ENCODE measurements around the gene SDHAF2.

The SDHAF2 gene

DNA sequence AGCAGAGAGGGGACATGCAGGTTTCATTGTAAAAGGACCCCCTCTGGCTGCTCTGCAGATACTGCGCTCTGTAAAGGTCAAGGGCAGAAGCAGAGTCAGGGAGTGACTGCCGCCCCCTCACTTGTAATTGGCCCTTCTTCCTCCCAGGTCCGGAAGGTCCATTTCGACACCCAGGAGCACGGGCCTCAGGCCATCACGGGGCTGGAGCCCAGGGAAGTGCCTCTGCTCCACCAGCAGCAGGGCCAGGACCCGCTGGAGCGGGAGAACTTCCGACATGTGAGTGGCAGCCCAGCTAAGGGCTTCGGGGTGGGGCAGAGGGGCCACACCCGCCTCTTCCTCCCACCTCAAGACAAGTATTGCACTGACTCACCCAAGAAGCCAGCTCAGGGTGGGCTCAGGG, 54.6 kb downstream of the SDHAF2 start:
- H2BK120ac ChIP-seq (ENCODE audit: low read depth, low read length) = no peak overlapping the region
- H4K5ac ChIP-seq (ENCODE audit: low read length) = no peak overlapping the region
- H3K9ac ChIP-seq (ENCODE audit: low read length) = no peak overlapping the region
- no peak overlapping the region for H3K4ac ChIP-seq (ENCODE audit: low read depth, low read length)
- H3K27me3 ChIP-seq (ENCODE audit: insufficient read depth, low read length, poor library complexity) = no peaks in the 10 kb centered on the region
- H3K23ac ChIP-seq (ENCODE audit: low read length) = no peak overlapping the region
- H2BK15ac ChIP-seq (replicated peaks; ENCODE audit: low read depth) = no peak overlapping the region
- H3K56ac ChIP-seq (ENCODE audit: low read length) = no peak overlapping the region
- no peaks in the 10 kb centered on the region for H3K79me1 ChIP-seq (ENCODE audit: low read length)
- no peak overlapping the region for H4K8ac ChIP-seq (ENCODE audit: low read depth, low read length)
- no peak overlapping the region for H3K27ac ChIP-seq (ENCODE audit: low read depth, low read length)
- no peak for DNase-seq
- H3K18ac ChIP-seq (ENCODE audit: low read length) = no peak overlapping the region
- H3K36me3 ChIP-seq (ENCODE audit: control insufficient read depth, insufficient read depth, low read length) = no peaks in the 10 kb centered on the region
- H2BK5ac ChIP-seq (ENCODE audit: low read length) = no peak overlapping the region
- peaks cover 2% of the 10 kb centered on the region for H3K4me1 ChIP-seq (ENCODE audit: control insufficient read depth, low read depth, low read length)
- no peaks in the 10 kb centered on the region for H3K79me2 ChIP-seq (ENCODE audit: control insufficient read depth, insufficient read depth, low read length)
- no peak overlapping the region for H3K4me3 ChIP-seq (ENCODE audit: low read length)
- H2AK5ac ChIP-seq (ENCODE audit: low read length) = no peak overlapping the region
- WGBS (ENCODE audit: extremely low coverage, insufficient coverage, low lambda C conversion rate) = no CpG with 5 or more reads among the region's 11 CpGs
- no peak overlapping the region for H3K4me2 ChIP-seq (ENCODE audit: low read length)

- no peak overlapping the region for H2AK5ac ChIP-seq (ENCODE audit: low read length)
- H3K4me2 ChIP-seq (ENCODE audit: low read length) = no peak overlapping the region
- no peak overlapping the region for H4K8ac ChIP-seq (ENCODE audit: low read depth, low read length)
- H2BK120ac ChIP-seq (ENCODE audit: low read depth, low read length) = no peak overlapping the region
- H3K18ac ChIP-seq (ENCODE audit: low read length) = no peak overlapping the region
- H3K23ac ChIP-seq (ENCODE audit: low read length) = no peak overlapping the region
- no peaks in the 10 kb centered on the region for H3K27me3 ChIP-seq (ENCODE audit: insufficient read depth, low read length, poor library complexity)
- no peak overlapping the region for H2BK5ac ChIP-seq (ENCODE audit: low read length)
- no peak overlapping the region for H3K56ac ChIP-seq (ENCODE audit: low read length)
- no peak for DNase-seq
- peaks cover 2% of the 10 kb centered on the region for H3K4me1 ChIP-seq (ENCODE audit: control insufficient read depth, low read depth, low read length)
- no peak overlapping the region for H4K5ac ChIP-seq (ENCODE audit: low read length)
- H3K4me3 ChIP-seq (ENCODE audit: low read length) = no peak overlapping the region
- no peaks in the 10 kb centered on the region for H3K79me2 ChIP-seq (ENCODE audit: control insufficient read depth, insufficient read depth, low read length)
- no peaks in the 10 kb centered on the region for H3K79me1 ChIP-seq (ENCODE audit: low read length)
- WGBS (ENCODE audit: extremely low coverage, insufficient coverage, low lambda C conversion rate) = no CpG with 5 or more reads among the region's 11 CpGs
- H3K4ac ChIP-seq (ENCODE audit: low read depth, low read length) = no peak overlapping the region
- H3K36me3 ChIP-seq (ENCODE audit: control insufficient read depth, insufficient read depth, low read length) = no peaks in the 10 kb centered on the region
- no peak overlapping the region for H3K9ac ChIP-seq (ENCODE audit: low read length)
- no peak overlapping the region for H2BK15ac ChIP-seq (replicated peaks; ENCODE audit: low read depth)
- H3K27ac ChIP-seq (ENCODE audit: low read depth, low read length) = no peak overlapping the region
These were observed 55.2 kb downstream of the SDHAF2 start for GRCh38 chr11:61485080-61485479.

- peaks cover 2% of the 10 kb centered on the region for H3K4me1 ChIP-seq (ENCODE audit: control insufficient read depth, low read depth, low read length)
- H2AK5ac ChIP-seq (ENCODE audit: low read length) = no peak overlapping the region
- no peak overlapping the region for H2BK120ac ChIP-seq (ENCODE audit: low read depth, low read length)
- WGBS (ENCODE audit: extremely low coverage, insufficient coverage, low lambda C conversion rate) = no CpG with 5 or more reads among the region's 6 CpGs
- no peak overlapping the region for H3K9ac ChIP-seq (ENCODE audit: low read length)
- no peaks in the 10 kb centered on the region for H3K79me2 ChIP-seq (ENCODE audit: control insufficient read depth, insufficient read depth, low read length)
- no peak for DNase-seq
- no peak overlapping the region for H3K56ac ChIP-seq (ENCODE audit: low read length)
- no peak overlapping the region for H3K4me2 ChIP-seq (ENCODE audit: low read length)
- H3K18ac ChIP-seq (ENCODE audit: low read length) = no peak overlapping the region
- no peak overlapping the region for H3K23ac ChIP-seq (ENCODE audit: low read length)
- H2BK5ac ChIP-seq (ENCODE audit: low read length) = no peak overlapping the region
- no peak overlapping the region for H3K27ac ChIP-seq (ENCODE audit: low read depth, low read length)
- H2BK15ac ChIP-seq (replicated peaks; ENCODE audit: low read depth) = no peak overlapping the region
- H4K5ac ChIP-seq (ENCODE audit: low read length) = no peak overlapping the region
- no peak overlapping the region for H3K4me3 ChIP-seq (ENCODE audit: low read length)
- H3K27me3 ChIP-seq (ENCODE audit: insufficient read depth, low read length, poor library complexity) = no peaks in the 10 kb centered on the region
- H3K79me1 ChIP-seq (ENCODE audit: low read length) = no peaks in the 10 kb centered on the region
- no peak overlapping the region for H3K4ac ChIP-seq (ENCODE audit: low read depth, low read length)
- H3K36me3 ChIP-seq (ENCODE audit: control insufficient read depth, insufficient read depth, low read length) = no peaks in the 10 kb centered on the region
- no peak overlapping the region for H4K8ac ChIP-seq (ENCODE audit: low read depth, low read length)
These were observed 56.2 kb downstream of the SDHAF2 start for GRCh38 chr11:61486011-61486620.

DNA sequence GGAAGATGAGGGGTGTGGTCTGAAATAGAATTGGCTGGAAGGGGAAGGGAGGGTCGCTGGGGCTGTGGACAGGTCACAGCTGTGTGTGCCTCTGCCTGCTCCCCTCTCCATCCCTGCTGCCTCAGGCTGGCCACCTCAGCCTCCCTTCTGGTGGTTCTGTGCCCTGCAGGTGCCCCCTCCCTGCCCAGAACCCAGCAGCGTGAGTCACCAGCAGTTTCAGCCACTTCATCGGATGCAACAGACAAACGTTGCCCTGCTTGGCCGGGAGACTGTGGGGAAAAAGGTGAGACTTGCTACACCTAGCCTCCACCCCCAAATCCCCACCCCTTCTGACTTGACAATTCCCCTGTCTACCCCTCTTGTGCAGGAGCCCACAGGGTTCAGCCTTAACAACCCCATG, 56.9 kb downstream of the SDHAF2 start:
- H3K18ac ChIP-seq (ENCODE audit: low read length) = no peak overlapping the region
- H3K27ac ChIP-seq (ENCODE audit: low read depth, low read length) = no peak overlapping the region
- H3K4me2 ChIP-seq (ENCODE audit: low read length) = no peak overlapping the region
- no peak overlapping the region for H4K8ac ChIP-seq (ENCODE audit: low read depth, low read length)
- no peaks in the 10 kb centered on the region for H3K79me1 ChIP-seq (ENCODE audit: low read length)
- no peaks in the 10 kb centered on the region for H3K79me2 ChIP-seq (ENCODE audit: control insufficient read depth, insufficient read depth, low read length)
- no peak overlapping the region for H2BK5ac ChIP-seq (ENCODE audit: low read length)
- H3K4me1 ChIP-seq (ENCODE audit: control insufficient read depth, low read depth, low read length) = peaks cover 2% of the 10 kb centered on the region
- no peak overlapping the region for H3K4ac ChIP-seq (ENCODE audit: low read depth, low read length)
- H3K23ac ChIP-seq (ENCODE audit: low read length) = no peak overlapping the region
- no CpG with 5 or more reads among the region's 5 CpGs for WGBS (ENCODE audit: extremely low coverage, insufficient coverage, low lambda C conversion rate)
- H3K36me3 ChIP-seq (ENCODE audit: control insufficient read depth, insufficient read depth, low read length) = no peaks in the 10 kb centered on the region
- DNase-seq = no peak
- H3K27me3 ChIP-seq (ENCODE audit: insufficient read depth, low read length, poor library complexity) = no peaks in the 10 kb centered on the region
- H4K5ac ChIP-seq (ENCODE audit: low read length) = no peak overlapping the region
- no peak overlapping the region for H2BK15ac ChIP-seq (replicated peaks; ENCODE audit: low read depth)
- H3K56ac ChIP-seq (ENCODE audit: low read length) = no peak overlapping the region
- no peak overlapping the region for H3K4me3 ChIP-seq (ENCODE audit: low read length)
- H2AK5ac ChIP-seq (ENCODE audit: low read length) = no peak overlapping the region
- H3K9ac ChIP-seq (ENCODE audit: low read length) = no peak overlapping the region
- H2BK120ac ChIP-seq (ENCODE audit: low read depth, low read length) = no peak overlapping the region

DNA sequence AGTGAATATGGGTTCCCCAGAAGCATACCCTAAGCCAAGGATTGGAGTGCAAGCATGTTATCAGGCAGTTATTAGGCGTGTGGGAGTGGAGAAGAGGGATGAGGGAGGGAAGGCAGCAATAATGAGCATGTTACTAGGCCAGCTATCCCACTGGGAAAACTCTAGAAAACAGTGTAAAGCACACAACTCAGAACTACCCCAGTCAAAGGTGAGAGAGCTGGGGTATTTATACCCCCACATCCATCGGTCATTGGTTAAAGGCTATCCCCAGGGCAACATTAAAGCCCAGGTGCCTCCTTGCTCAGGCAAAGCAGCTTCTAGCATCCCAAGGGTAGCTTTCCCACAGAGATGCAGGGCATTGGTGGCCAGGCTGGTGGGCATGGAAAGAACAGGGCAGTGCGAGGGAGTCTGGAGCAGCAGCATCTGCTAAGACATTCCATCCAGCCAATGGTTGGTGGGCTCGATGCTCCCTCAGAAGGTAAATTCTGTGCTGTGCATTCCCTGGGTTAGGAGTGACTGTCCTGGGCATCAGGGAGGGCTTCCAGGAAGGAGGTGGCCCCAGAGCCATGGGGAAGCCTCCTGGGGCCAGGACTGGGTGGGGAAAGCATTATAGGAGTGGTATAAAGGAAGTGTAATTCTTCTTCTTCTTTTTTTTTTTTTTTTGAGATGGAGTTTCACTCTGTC, 57.6 kb downstream of the SDHAF2 start:
- Histone ChIP-seq H2AK5ac (ENCODE audit: low read length) (no peak overlapping the region), H2BK5ac (ENCODE audit: low read length) (no peak overlapping the region), H3K9ac (ENCODE audit: low read length) (no peak overlapping the region), H3K4me2 (ENCODE audit: low read length) (no peak overlapping the region), H3K79me1 (ENCODE audit: low read length) (no peaks in the 10 kb centered on the region), H3K36me3 (ENCODE audit: control insufficient read depth, insufficient read depth, low read length) (no peaks in the 10 kb centered on the region), H4K8ac (ENCODE audit: low read depth, low read length) (no peak overlapping the region), H3K27me3 (ENCODE audit: insufficient read depth, low read length, poor library complexity) (no peaks in the 10 kb centered on the region), H3K18ac (ENCODE audit: low read length) (no peak overlapping the region), H3K56ac (ENCODE audit: low read length) (no peak overlapping the region), H3K27ac (ENCODE audit: low read depth, low read length) (no peak overlapping the region), H3K4ac (ENCODE audit: low read depth, low read length) (no peak overlapping the region), H3K23ac (ENCODE audit: low read length) (no peak overlapping the region), H3K79me2 (ENCODE audit: control insufficient read depth, insufficient read depth, low read length) (no peaks in the 10 kb centered on the region), H2BK15ac (replicated peaks; ENCODE audit: low read depth) (no peak overlapping the region), H3K4me3 (ENCODE audit: low read length) (no peak overlapping the region), H2BK120ac (ENCODE audit: low read depth, low read length) (no peak overlapping the region), H3K4me1 (ENCODE audit: control insufficient read depth, low read depth, low read length) (peaks cover 2% of the 10 kb centered on the region), H4K5ac (ENCODE audit: low read length) (no peak overlapping the region)
- DNase-seq = no peak
- WGBS (ENCODE audit: extremely low coverage, insufficient coverage, low lambda C conversion rate) = no CpG with 5 or more reads among the region's 4 CpGs

Data from mesendoderm (in vitro differentiated cells).